Cardiac muscle cell (in vitro differentiated cells and primary cell): ENCODE measurements around the gene LAPTM4A. TPM values are rescaled to one million over a fixed set of nuclear protein-coding genes. Genes with fewer than 3 reads are reported as not detected.
"Not testable (repeated sequence)": the region's sequence is repeated elsewhere in the genome, so short reads cannot be mapped to it uniquely, and the experiment has no call there.

ENCODE experiments used
- DNase-seq, 2 donors: peaks; one replicate each; pipeline versions ENCODE4 v3.0.0 to v3.0.0-alpha.2; 2010 to 2017; ENCODE audit warnings: low read depth in 1 of 2, low spot score in 1 of 2
- H3K27ac ChIP-seq: fragments of 200-600 bp; sonication (generic); 2 replicates; pipeline ENCODE4 v1.5.1; 2016
- H3K27me3 ChIP-seq: fragments of 200-600 bp; sonication (generic); 2 replicates; pipeline ENCODE4 v1.6.0; 2016; ENCODE audit warnings: control low read depth
- H3K36me3 ChIP-seq: fragments of 200-600 bp; sonication (generic); 2 replicates; pipeline ENCODE4 v1.5.1; 2016; ENCODE audit warnings: control low read depth
- H3K4me1 ChIP-seq: fragments of 200-600 bp; sonication (generic); 2 replicates; pipeline ENCODE4 v1.8.1; 2017; ENCODE audit warnings: low read depth, mild to moderate bottlenecking, mixed run types
- H3K4me3 ChIP-seq: fragments of 200-600 bp; sonication (generic); 2 replicates; pipeline ENCODE4 v1.5.1; 2016; ENCODE audit warnings: mild to moderate bottlenecking
- H3K9me3 ChIP-seq: fragments of 200-600 bp; sonication (generic); 2 replicates; pipeline ENCODE4 v1.5.1; 2017; ENCODE audit warnings: low read depth, mild to moderate bottlenecking, control low read depth
- polyA plus RNA-seq: library from polyadenylated mRNA; unstranded; fragments of >200 nt; fragmentation: Nextera tagmentation; extraction: Ambion mirVana; gene quantifications from 2 replicates; pipeline ENCODE4 v1.2.1, GENCODE V29; 2016
- total RNA-seq: library from RNA; depleted of rRNA; stranded (reverse); fragments of >200 nt; gene quantifications from 2 replicates; pipeline ENCODE4 v1.2.3, GENCODE V29; 2016
- TF ChIP-seq, protein P1 (sequence below): IDR thresholded peaks from 2 replicates; pipeline ENCODE4 v1.5.1; 2012; ENCODE audit warnings: low read depth, mild to moderate bottlenecking, low read length

Gene LAPTM4A
- total and polyA plus RNA-seq, 2 experiments from 2014 or later: 119 to 425 TPM

DNA sequence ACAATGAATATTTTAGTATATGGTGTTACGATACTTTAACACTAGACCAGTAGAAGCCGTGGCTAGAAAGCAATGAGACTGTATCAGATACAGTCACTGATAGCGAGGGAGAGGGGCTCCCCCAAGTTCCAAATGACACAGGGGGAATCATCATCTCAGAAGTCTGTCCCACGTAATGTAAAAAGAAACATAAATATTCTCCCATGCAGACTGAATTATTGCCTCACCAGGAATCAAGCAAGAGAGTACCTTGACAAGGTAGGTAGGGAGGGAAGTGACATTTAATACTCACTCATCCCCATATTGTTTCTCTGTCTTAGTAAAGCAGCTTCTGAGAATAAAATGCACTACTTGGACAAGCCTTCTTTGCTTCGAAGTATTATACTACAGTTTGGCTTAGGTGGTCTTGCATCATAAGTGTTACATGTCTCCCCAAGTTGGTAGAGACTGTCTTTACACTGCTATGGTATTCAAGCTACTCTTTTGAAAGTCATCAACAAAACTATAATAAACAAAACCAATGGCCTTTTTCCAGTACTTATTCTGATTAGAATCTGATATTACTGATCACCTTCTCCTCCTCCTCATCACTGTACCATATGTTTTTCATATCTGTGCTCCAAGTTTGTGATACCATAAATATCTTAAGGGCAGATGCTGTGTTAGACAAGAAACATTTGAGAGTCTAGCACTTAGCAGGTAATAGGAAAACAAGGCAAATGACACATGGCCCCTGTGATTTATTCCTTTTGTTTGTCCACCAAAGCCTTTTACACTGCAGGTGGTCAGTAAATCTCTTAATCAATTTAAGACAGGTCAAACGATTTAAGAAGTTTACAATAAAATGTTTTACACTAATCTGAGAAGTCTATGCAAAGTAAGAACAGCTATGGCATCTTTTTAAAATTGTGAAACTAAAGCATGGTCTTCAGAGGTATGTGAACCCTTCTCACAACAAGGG is 2.7 kb downstream of the LAPTM4A start:
- TF ChIP-seq, protein P1, sequence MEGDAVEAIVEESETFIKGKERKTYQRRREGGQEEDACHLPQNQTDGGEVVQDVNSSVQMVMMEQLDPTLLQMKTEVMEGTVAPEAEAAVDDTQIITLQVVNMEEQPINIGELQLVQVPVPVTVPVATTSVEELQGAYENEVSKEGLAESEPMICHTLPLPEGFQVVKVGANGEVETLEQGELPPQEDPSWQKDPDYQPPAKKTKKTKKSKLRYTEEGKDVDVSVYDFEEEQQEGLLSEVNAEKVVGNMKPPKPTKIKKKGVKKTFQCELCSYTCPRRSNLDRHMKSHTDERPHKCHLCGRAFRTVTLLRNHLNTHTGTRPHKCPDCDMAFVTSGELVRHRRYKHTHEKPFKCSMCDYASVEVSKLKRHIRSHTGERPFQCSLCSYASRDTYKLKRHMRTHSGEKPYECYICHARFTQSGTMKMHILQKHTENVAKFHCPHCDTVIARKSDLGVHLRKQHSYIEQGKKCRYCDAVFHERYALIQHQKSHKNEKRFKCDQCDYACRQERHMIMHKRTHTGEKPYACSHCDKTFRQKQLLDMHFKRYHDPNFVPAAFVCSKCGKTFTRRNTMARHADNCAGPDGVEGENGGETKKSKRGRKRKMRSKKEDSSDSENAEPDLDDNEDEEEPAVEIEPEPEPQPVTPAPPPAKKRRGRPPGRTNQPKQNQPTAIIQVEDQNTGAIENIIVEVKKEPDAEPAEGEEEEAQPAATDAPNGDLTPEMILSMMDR: no peak
- Histone ChIP-seq H3K4me1 (peaks cover 24% of the 10 kb centered on the region), H3K4me3 (peak overlapping the region; percentile 73), H3K27ac (peak overlapping the region; percentile 97), H3K27me3 (no peaks in the 10 kb centered on the region), H3K36me3 (no peaks in the 10 kb centered on the region), H3K9me3 (no peaks in the 10 kb centered on the region)
- DNase-seq: no peak

GRCh38 chr2:20045712-20046292 is 5.6 kb downstream of the LAPTM4A start:
- not testable (repeated sequence) for DNase-seq, H3K36me3 ChIP-seq, H3K27ac ChIP-seq, H3K9me3 ChIP-seq, H3K27me3 ChIP-seq, H3K4me3 ChIP-seq
- H3K4me1 ChIP-seq: peaks cover 29% of the 10 kb centered on the region

GRCh38 chr2:20044778-20045177 is 6.7 kb downstream of the LAPTM4A start:
- no peak for DNase-seq
- Histone ChIP-seq H3K27ac (peak overlapping the region; percentile 47), H3K9me3 (no peaks in the 10 kb centered on the region), H3K4me3 (no peak overlapping the region), H3K4me1 (peaks cover 29% of the 10 kb centered on the region), H3K36me3 (peaks cover 12% of the 10 kb centered on the region), H3K27me3 (no peaks in the 10 kb centered on the region)
- TF ChIP-seq, protein P1: no peak

GRCh38 chr2:20042531-20042930 is 8.9 kb downstream of the LAPTM4A start:
- Histone ChIP-seq H3K4me3 (no peak overlapping the region), H3K27me3 (no peaks in the 10 kb centered on the region), H3K4me1 (peaks cover 17% of the 10 kb centered on the region), H3K27ac (peak overlapping the region; percentile 8), H3K36me3 (peaks cover 27% of the 10 kb centered on the region), H3K9me3 (no peaks in the 10 kb centered on the region)
- peak in 1 of 2 donors; percentile 60 for DNase-seq
- TF ChIP-seq, protein P1: no peak

GRCh38 chr2:20040489-20041172 is 10.8 kb downstream of the LAPTM4A start:
- H3K36me3 ChIP-seq: peaks cover 36% of the 10 kb centered on the region

More at GRCh38 chr2:20040489-20041172, 10.8 kb downstream of the LAPTM4A start:
- H3K27me3 ChIP-seq: no peaks in the 10 kb centered on the region
- H3K27ac ChIP-seq: no peak overlapping the region
- TF ChIP-seq, protein P1: no peak
- no peaks in the 10 kb centered on the region for H3K9me3 ChIP-seq
- no peak overlapping the region for H3K4me3 ChIP-seq
- peak in 1 of 2 donors; percentile 25 for DNase-seq
- peaks cover 33% of the 10 kb centered on the region for H3K4me1 ChIP-seq
